BE2C (cell line): Measurements from ENCODE around the gene NUP58.

ENCODE experiments used
- DNase-seq: peaks from one replicate; pipeline ENCODE4 v3.0.0-alpha.2; 2020
- H3K27me3 ChIP-seq: fragments of 250-450 bp; sonication (Bioruptor Pico); 2 replicates; pipeline ENCODE4 v1.5.1; 2020; ENCODE audit warnings: mild to moderate bottlenecking
- H3K36me3 ChIP-seq: fragments of 250-450 bp; sonication (Bioruptor Pico); 2 replicates; pipeline ENCODE4 v1.5.1; 2020; ENCODE audit warnings: mild to moderate bottlenecking
- H3K4me1 ChIP-seq: fragments of 250-450 bp; sonication (Bioruptor Pico); 2 replicates; pipeline ENCODE4 v1.5.1; 2020
- H3K4me3 ChIP-seq: 2 replicates; pipeline ENCODE4 v1.5.1; 2011; ENCODE audit warnings: low read depth, low read length
- H3K9me3 ChIP-seq: fragments of 250-450 bp; sonication (Bioruptor Pico); 2 replicates; pipeline ENCODE4 v1.5.1; 2020
- CTCF ChIP-seq: IDR thresholded peaks from 2 replicates; pipeline ENCODE4 v1.5.1; 2012; ENCODE audit warnings: mild to moderate bottlenecking, low read depth, low read length

NUP58 gene

GRCh38 chr13:25384758-25385410 is 83.5 kb downstream of the NUP58 start:
- DNase-seq = no peak
- Histone ChIP-seq H3K4me1 (no peaks in the 10 kb centered on the region), H3K4me3 (no peak overlapping the region), H3K27me3 (peaks cover 30% of the 10 kb centered on the region), H3K36me3 (no peaks in the 10 kb centered on the region), H3K9me3 (no peaks in the 10 kb centered on the region)
- no peak for TF ChIP-seq CTCF

- no peaks in the 10 kb centered on the region for H3K36me3 ChIP-seq
These were observed 90.5 kb downstream of the NUP58 start for GRCh38 chr13:25391932-25392331.

More at GRCh38 chr13:25391932-25392331, 90.5 kb downstream of the NUP58 start:
- H3K9me3 ChIP-seq = no peaks in the 10 kb centered on the region
- no peaks in the 10 kb centered on the region for H3K4me1 ChIP-seq
- DNase-seq = no peak
- no peak overlapping the region for H3K4me3 ChIP-seq
- TF ChIP-seq CTCF = no peak
- no peaks in the 10 kb centered on the region for H3K27me3 ChIP-seq
